ENCODE results near the gene ARHGEF39.
"Not testable (repeated sequence)": the region's sequence is repeated elsewhere in the genome, so short reads cannot be mapped to it uniquely, and the experiment has no call there.

ARHGEF39 gene

GRCh38 chr9:35638751-35639150, 26.2 kb downstream of the ARHGEF39 start:
- H2BK15ac ChIP-seq (ENCODE audit: low read length); H3K27ac ChIP-seq (replicated peaks; ENCODE audit: low read length); H3K23ac ChIP-seq (ENCODE audit: low read depth, low read length, poor library complexity); H4K91ac ChIP-seq (ENCODE audit: low read depth, low read length, poor library complexity); H3K27me3 ChIP-seq (ENCODE audit: control insufficient read depth in 3 of 3, insufficient read depth in 3 of 3, low read depth in 1 of 3, low read length in 3 of 3); H2AK5ac ChIP-seq (ENCODE audit: low read depth, low read length); H2BK120ac ChIP-seq (ENCODE audit: low read depth, low read length); H3K4me3 ChIP-seq (ENCODE audit: low read length in 2 of 2); H3K4me1 ChIP-seq (ENCODE audit: control insufficient read depth in 2 of 2, insufficient read depth in 1 of 2, low read depth in 1 of 2, low read length in 2 of 2); H2AFZ ChIP-seq (ENCODE audit: low read length); H3K18ac ChIP-seq (ENCODE audit: low read length); DNase-seq (ENCODE audit: low spot score); H3K9me3 ChIP-seq (replicated peaks in 1 of 2; ENCODE audit: control insufficient read depth in 2 of 2, insufficient read depth in 1 of 2, low read depth in 1 of 2, low read length in 2 of 2); H3K79me1 ChIP-seq (ENCODE audit: low read depth, low read length); H2BK12ac ChIP-seq (ENCODE audit: low read length); H2BK5ac ChIP-seq (ENCODE audit: low read length); H3K4ac ChIP-seq (ENCODE audit: low read length); H3K4me2 ChIP-seq (ENCODE audit: insufficient read depth, low read length, poor library complexity, severe bottlenecking); H3K14ac ChIP-seq (ENCODE audit: low read length); H3K36me3 ChIP-seq (replicated peaks in 1 of 2; ENCODE audit: control insufficient read depth in 2 of 2, insufficient read depth in 2 of 2, low read length in 2 of 2); H3K9ac ChIP-seq (ENCODE audit: low read depth, low read length, poor library complexity); H4K8ac ChIP-seq (ENCODE audit: low read depth, low read length): not testable (repeated sequence)
- no CpG with 5 or more reads among the region's 8 CpGs for WGBS, 2 donors (ENCODE audit: extremely low coverage in 2 of 2, insufficient read length in 2 of 2, insufficient replicate concordance in 1 of 2)

DNA sequence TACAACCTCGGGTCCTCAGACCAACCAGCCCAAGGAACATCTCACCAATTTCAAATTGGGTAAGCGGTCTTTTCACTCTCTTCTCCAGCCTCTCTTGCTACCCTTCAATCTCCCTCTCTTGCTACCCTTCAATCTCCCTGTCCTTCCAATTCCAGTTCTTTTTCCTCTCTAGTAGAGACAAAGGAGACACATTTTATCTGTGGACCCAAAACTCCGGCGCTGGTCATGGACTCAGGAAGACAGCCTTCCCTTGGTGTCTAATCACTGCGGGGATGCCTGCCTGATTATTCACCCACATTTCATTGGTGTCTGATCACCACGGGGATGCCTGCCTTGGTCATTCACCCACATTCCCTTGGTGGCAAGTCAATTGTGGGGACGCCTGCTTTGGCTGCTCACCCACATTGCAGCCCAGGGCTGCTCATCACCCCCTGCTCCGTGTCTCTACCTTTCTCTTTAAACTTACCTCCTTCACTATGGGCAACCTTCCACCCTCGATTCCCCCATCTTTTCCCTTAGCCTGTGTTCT, 27.5 kb downstream of the ARHGEF39 start:
- not testable (repeated sequence) for H2AFZ ChIP-seq (ENCODE audit: low read length)
- no CpG with 5 or more reads among the region's 9 CpGs for WGBS, 2 donors (ENCODE audit: extremely low coverage in 2 of 2, insufficient read length in 2 of 2, insufficient replicate concordance in 1 of 2)

DNA sequence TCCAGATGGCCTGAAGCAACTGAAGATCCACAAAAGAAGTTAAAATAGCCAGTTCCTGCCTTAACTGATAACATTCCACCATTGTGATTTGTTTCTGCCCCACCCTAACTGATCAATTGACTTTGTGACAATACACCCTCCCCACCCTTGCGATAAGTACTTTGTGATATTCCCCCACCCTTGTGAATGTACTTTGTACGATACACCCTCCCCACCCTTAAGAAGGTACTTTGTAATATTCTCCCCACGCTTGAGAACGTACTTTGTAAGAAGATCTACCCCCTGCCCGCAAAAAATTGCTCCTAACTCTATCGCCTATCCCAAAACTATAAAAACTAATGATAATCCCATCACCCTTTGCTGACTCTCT, 28.1 kb downstream of the ARHGEF39 start:
- not testable (repeated sequence) for H2AFZ ChIP-seq (ENCODE audit: low read length); H3K9me3 ChIP-seq (replicated peaks in 1 of 2; ENCODE audit: control insufficient read depth in 2 of 2, insufficient read depth in 1 of 2, low read depth in 1 of 2, low read length in 2 of 2); H3K23ac ChIP-seq (ENCODE audit: low read depth, low read length, poor library complexity); H4K8ac ChIP-seq (ENCODE audit: low read depth, low read length); H3K79me1 ChIP-seq (ENCODE audit: low read depth, low read length); H3K27me3 ChIP-seq (ENCODE audit: control insufficient read depth in 3 of 3, insufficient read depth in 3 of 3, low read depth in 1 of 3, low read length in 3 of 3); DNase-seq (ENCODE audit: low spot score); H3K4me1 ChIP-seq (ENCODE audit: control insufficient read depth in 2 of 2, insufficient read depth in 1 of 2, low read depth in 1 of 2, low read length in 2 of 2); H2AK5ac ChIP-seq (ENCODE audit: low read depth, low read length); H2BK5ac ChIP-seq (ENCODE audit: low read length); H2BK12ac ChIP-seq (ENCODE audit: low read length); H3K4me2 ChIP-seq (ENCODE audit: insufficient read depth, low read length, poor library complexity, severe bottlenecking); H4K91ac ChIP-seq (ENCODE audit: low read depth, low read length, poor library complexity); H2BK120ac ChIP-seq (ENCODE audit: low read depth, low read length); H3K4me3 ChIP-seq (ENCODE audit: low read length in 2 of 2); H2BK15ac ChIP-seq (ENCODE audit: low read length); H3K27ac ChIP-seq (replicated peaks; ENCODE audit: low read length); H3K18ac ChIP-seq (ENCODE audit: low read length); H3K36me3 ChIP-seq (replicated peaks in 1 of 2; ENCODE audit: control insufficient read depth in 2 of 2, insufficient read depth in 2 of 2, low read length in 2 of 2); H3K4ac ChIP-seq (ENCODE audit: low read length); H3K9ac ChIP-seq (ENCODE audit: low read depth, low read length, poor library complexity); H3K14ac ChIP-seq (ENCODE audit: low read length)
- WGBS, 2 donors (ENCODE audit: extremely low coverage in 2 of 2, insufficient read length in 2 of 2, insufficient replicate concordance in 1 of 2): 100% methylated on average over 2 of the region's 6 CpGs; no CpG with 5 or more reads in 1 of the 2 donors

More for the DNA sequence above, 27.5 kb downstream of the ARHGEF39 start:
- H2BK12ac ChIP-seq (ENCODE audit: low read length); H4K8ac ChIP-seq (ENCODE audit: low read depth, low read length); H4K91ac ChIP-seq (ENCODE audit: low read depth, low read length, poor library complexity); H3K9me3 ChIP-seq (replicated peaks in 1 of 2; ENCODE audit: control insufficient read depth in 2 of 2, insufficient read depth in 1 of 2, low read depth in 1 of 2, low read length in 2 of 2); H3K36me3 ChIP-seq (replicated peaks in 1 of 2; ENCODE audit: control insufficient read depth in 2 of 2, insufficient read depth in 2 of 2, low read length in 2 of 2); H2AK5ac ChIP-seq (ENCODE audit: low read depth, low read length); H3K4me3 ChIP-seq (ENCODE audit: low read length in 2 of 2); H2BK120ac ChIP-seq (ENCODE audit: low read depth, low read length); H3K79me1 ChIP-seq (ENCODE audit: low read depth, low read length); H2BK5ac ChIP-seq (ENCODE audit: low read length); H3K23ac ChIP-seq (ENCODE audit: low read depth, low read length, poor library complexity); H3K4me1 ChIP-seq (ENCODE audit: control insufficient read depth in 2 of 2, insufficient read depth in 1 of 2, low read depth in 1 of 2, low read length in 2 of 2); H3K9ac ChIP-seq (ENCODE audit: low read depth, low read length, poor library complexity); H2BK15ac ChIP-seq (ENCODE audit: low read length); H3K4me2 ChIP-seq (ENCODE audit: insufficient read depth, low read length, poor library complexity, severe bottlenecking); H3K4ac ChIP-seq (ENCODE audit: low read length); H3K14ac ChIP-seq (ENCODE audit: low read length); DNase-seq (ENCODE audit: low spot score); H3K27ac ChIP-seq (replicated peaks; ENCODE audit: low read length); H3K18ac ChIP-seq (ENCODE audit: low read length); H3K27me3 ChIP-seq (ENCODE audit: control insufficient read depth in 3 of 3, insufficient read depth in 3 of 3, low read depth in 1 of 3, low read length in 3 of 3): not testable (repeated sequence)

GRCh38 chr9:35636135-35636876, 28.7 kb downstream of the ARHGEF39 start:
- no peak overlapping the region for H3K9ac ChIP-seq (ENCODE audit: low read depth, low read length, poor library complexity)
- H3K4me1 ChIP-seq (ENCODE audit: control insufficient read depth in 2 of 2, insufficient read depth in 1 of 2, low read depth in 1 of 2, low read length in 2 of 2): no peaks in the 10 kb centered on the region
- no peak overlapping the region for H2BK120ac ChIP-seq (ENCODE audit: low read depth, low read length)
- H3K4me3 ChIP-seq (ENCODE audit: low read length in 2 of 2): no peak overlapping the region
- no peak overlapping the region for H2BK5ac ChIP-seq (ENCODE audit: low read length)
- no peak overlapping the region for H4K8ac ChIP-seq (ENCODE audit: low read depth, low read length)
- H3K18ac ChIP-seq (ENCODE audit: low read length): no peak overlapping the region
- H2AFZ ChIP-seq (ENCODE audit: low read length): no peak overlapping the region
- no CpG with 5 or more reads among the region's 9 CpGs for WGBS, 2 donors (ENCODE audit: extremely low coverage in 2 of 2, insufficient read length in 2 of 2, insufficient replicate concordance in 1 of 2)
- no peaks in the 10 kb centered on the region for H3K9me3 ChIP-seq (replicated peaks in 1 of 2; ENCODE audit: control insufficient read depth in 2 of 2, insufficient read depth in 1 of 2, low read depth in 1 of 2, low read length in 2 of 2)
- H3K27me3 ChIP-seq (ENCODE audit: control insufficient read depth in 3 of 3, insufficient read depth in 3 of 3, low read depth in 1 of 3, low read length in 3 of 3): no peaks in the 10 kb centered on the region
- H3K14ac ChIP-seq (ENCODE audit: low read length): no peak overlapping the region
- H3K23ac ChIP-seq (ENCODE audit: low read depth, low read length, poor library complexity): no peak overlapping the region
- no peak overlapping the region for H3K4ac ChIP-seq (ENCODE audit: low read length)
- DNase-seq (ENCODE audit: low spot score): no peak
- H4K91ac ChIP-seq (ENCODE audit: low read depth, low read length, poor library complexity): no peak overlapping the region
- H3K4me2 ChIP-seq (ENCODE audit: insufficient read depth, low read length, poor library complexity, severe bottlenecking): no peak overlapping the region
- H3K79me1 ChIP-seq (ENCODE audit: low read depth, low read length): no peaks in the 10 kb centered on the region
- no peak overlapping the region for H2AK5ac ChIP-seq (ENCODE audit: low read depth, low read length)
- H3K27ac ChIP-seq (replicated peaks; ENCODE audit: low read length): no peak overlapping the region
- H2BK12ac ChIP-seq (ENCODE audit: low read length): no peak overlapping the region
- H3K36me3 ChIP-seq (replicated peaks in 1 of 2; ENCODE audit: control insufficient read depth in 2 of 2, insufficient read depth in 2 of 2, low read length in 2 of 2): no peaks in the 10 kb centered on the region
- no peak overlapping the region for H2BK15ac ChIP-seq (ENCODE audit: low read length)

Measured in neuronal stem cell (in vitro differentiated cells).